ENCODE results near the gene RND2. TPM values are rescaled to one million over a fixed set of nuclear protein-coding genes. Genes with fewer than 3 reads are reported as not detected.

The RND2 gene
- total and polyA plus RNA-seq, 2 of the 13 experiments (the other 11 are each of a cell fraction or from before 2014, with no cell fraction given), result 0.05 to 0.11 TPM

DNA sequence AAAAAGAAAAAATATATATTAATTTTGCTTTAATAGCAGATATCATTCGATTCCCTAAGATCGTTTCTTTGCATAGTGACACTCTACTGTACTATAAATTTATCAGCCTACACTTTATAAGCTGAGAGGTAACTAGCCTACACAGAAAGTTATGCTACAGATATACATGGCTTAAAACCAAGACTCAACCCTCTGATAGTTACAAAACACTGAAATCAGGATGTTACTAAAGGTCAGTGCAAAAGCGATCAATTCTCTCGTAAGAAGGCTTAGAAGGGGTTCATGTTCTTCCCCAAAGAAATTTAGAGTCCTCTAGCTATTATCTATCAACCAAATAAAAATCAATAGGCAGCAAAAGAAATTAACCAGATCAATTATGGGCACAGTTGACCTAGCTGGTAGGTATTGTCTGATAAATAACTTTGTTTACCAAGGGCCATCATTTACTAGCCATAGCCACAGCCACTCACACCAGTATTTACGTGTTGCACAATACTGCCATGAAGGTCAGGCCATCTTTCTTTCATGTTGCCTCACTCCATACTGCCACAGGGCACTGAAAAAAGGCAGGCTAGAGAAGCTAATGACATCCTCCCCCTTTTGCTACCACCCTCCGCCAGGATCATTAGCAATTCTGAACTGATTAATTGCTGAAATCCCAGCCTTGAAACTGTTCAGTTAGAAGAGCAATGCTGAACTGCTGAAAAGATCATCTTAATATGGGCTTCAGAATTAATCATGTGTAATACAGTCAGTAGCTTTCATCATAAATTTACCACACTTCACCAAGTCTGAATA is 43.7 kb downstream of the RND2 start (continued):
- TF ChIP-seq, protein P1, sequence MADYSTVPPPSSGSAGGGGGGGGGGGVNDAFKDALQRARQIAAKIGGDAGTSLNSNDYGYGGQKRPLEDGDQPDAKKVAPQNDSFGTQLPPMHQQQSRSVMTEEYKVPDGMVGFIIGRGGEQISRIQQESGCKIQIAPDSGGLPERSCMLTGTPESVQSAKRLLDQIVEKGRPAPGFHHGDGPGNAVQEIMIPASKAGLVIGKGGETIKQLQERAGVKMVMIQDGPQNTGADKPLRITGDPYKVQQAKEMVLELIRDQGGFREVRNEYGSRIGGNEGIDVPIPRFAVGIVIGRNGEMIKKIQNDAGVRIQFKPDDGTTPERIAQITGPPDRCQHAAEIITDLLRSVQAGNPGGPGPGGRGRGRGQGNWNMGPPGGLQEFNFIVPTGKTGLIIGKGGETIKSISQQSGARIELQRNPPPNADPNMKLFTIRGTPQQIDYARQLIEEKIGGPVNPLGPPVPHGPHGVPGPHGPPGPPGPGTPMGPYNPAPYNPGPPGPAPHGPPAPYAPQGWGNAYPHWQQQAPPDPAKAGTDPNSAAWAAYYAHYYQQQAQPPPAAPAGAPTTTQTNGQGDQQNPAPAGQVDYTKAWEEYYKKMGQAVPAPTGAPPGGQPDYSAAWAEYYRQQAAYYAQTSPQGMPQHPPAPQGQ (CRISPR knock-in tag; IDR thresholded peaks at IDR 0.05; ENCODE audit: borderline replicate concordance), result no peak
- TF ChIP-seq ZNF468 (CRISPR knock-in tag; IDR thresholded peaks at IDR 0.05) (no peak), KDM5B (CRISPR knock-in tag; IDR thresholded peaks at IDR 0.05; ENCODE audit: borderline replicate concordance) (no peak), FLYWCH1 (CRISPR knock-in tag; IDR thresholded peaks at IDR 0.05) (no peak), ZNF615 (CRISPR knock-in tag; IDR thresholded peaks at IDR 0.05; ENCODE audit: borderline replicate concordance) (no peak), ZFP1 (CRISPR knock-in tag; IDR thresholded peaks at IDR 0.05) (peak; percentile 88; the same call in 1 of the 2 replicates), ZNF143 (CRISPR knock-in tag; IDR thresholded peaks at IDR 0.05) (no peak), LRRFIP1 (CRISPR knock-in tag; conservative IDR thresholded peaks at IDR 0.05) (no peak), IRF2 (CRISPR knock-in tag; IDR thresholded peaks at IDR 0.05) (peak; percentile 98), SUZ12 (IDR thresholded peaks at IDR 0.05; ENCODE audit: low read depth, low read length) (no peak), ZNF510 (CRISPR knock-in tag; IDR thresholded peaks at IDR 0.05; ENCODE audit: low read depth) (no peak), ZNF83 (CRISPR knock-in tag; IDR thresholded peaks at IDR 0.05; ENCODE audit: borderline replicate concordance) (no peak), ADNP (CRISPR knock-in tag; IDR thresholded peaks at IDR 0.05) (no peak), MTF2 (CRISPR knock-in tag; IDR thresholded peaks at IDR 0.05; ENCODE audit: borderline replicate concordance) (0 out of 2 replicates have a peak, but pooled peaks have one; percentile 67), ZNF33B (CRISPR knock-in tag; IDR thresholded peaks at IDR 0.05) (0 out of 2 replicates have a peak, but pooled peaks have one; percentile 34), ZNF567 (CRISPR knock-in tag; IDR thresholded peaks at IDR 0.05; ENCODE audit: borderline replicate concordance) (no peak), ZSCAN25 (CRISPR knock-in tag; IDR thresholded peaks at IDR 0.05) (no peak)
- TF ChIP-seq, protein P2, sequence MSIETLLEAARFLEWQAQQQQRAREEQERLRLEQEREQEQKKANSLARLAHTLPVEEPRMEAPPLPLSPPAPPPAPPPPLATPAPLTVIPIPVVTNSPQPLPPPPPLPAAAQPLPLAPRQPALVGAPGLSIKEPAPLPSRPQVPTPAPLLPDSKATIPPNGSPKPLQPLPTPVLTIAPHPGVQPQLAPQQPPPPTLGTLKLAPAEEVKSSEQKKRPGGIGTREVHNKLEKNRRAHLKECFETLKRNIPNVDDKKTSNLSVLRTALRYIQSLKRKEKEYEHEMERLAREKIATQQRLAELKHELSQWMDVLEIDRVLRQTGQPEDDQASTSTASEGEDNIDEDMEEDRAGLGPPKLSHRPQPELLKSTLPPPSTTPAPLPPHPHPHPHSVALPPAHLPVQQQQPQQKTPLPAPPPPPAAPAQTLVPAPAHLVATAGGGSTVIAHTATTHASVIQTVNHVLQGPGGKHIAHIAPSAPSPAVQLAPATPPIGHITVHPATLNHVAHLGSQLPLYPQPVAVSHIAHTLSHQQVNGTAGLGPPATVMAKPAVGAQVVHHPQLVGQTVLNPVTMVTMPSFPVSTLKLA (IDR thresholded peaks at IDR 0.05), result no peak
- TF ChIP-seq, protein P3, sequence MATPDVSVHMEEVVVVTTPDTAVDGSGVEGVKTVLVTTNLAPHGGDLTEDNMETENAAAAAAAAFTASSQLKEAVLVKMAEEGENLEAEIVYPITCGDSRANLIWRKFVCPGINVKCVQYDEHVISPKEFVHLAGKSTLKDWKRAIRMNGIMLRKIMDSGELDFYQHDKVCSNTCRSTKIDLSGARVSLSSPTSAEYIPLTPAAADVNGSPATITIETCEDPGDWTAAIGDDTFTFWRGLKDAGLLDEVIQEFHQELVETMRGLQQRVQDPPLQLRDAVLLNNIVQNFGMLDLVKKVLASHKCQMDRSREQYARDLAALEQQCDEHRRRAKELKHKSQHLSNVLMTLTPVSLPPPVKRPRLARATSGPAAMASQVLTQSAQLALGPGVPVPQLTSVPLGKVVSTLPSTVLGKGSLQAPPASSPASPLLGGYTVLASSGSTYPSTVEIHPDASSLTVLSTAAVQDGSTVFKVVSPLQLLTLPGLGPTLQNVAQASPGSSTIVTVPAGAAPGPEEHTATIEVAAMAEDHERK (CRISPR knock-in tag; IDR thresholded peaks at IDR 0.05; ENCODE audit: low read depth), result no peak

All from HepG2 (cell line).